A673 (cell line): ENCODE results near the gene TMEM60. TPM values are rescaled to one million over a fixed set of nuclear protein-coding genes. Genes with fewer than 3 reads are reported as not detected.

ENCODE experiments used
- Bru-seq: library from RNA; stranded (reverse); fragments of 400-500 nt; gene quantifications from one replicate; lab custom pipeline; 2021; lab: Mats Ljungman, UMichigan
- BruChase-seq, 2 experiments: library from RNA; stranded (reverse); fragments of 400-500 nt; gene quantifications; one replicate each; lab custom pipeline; 2021; lab: Mats Ljungman, UMichigan
- BruUV-seq: library from RNA; stranded (reverse); fragments of 400-500 nt; replicated peaks from 2 replicates; lab custom pipeline; 2021; lab: Mats Ljungman, UMichigan
- CTCF ChIA-PET: fragments of 300-600 bp; sonication (Branson Sonifier 250); formaldehyde crosslinking; loops from one replicate; lab custom pipeline; 2022; ENCODE audit warnings: antibody characterized with exemption; lab: Charles Lee
- POLR2A ChIA-PET: fragments of 300-600 bp; sonication (Branson Sonifier 250); formaldehyde crosslinking; loops from one replicate; lab custom pipeline; 2022; ENCODE audit warnings: antibody characterized with exemption; ENCODE audit not compliant: low non-redundant PET; lab: Charles Lee
- DNase-seq: peaks from one replicate; pipeline ENCODE4 v3.0.0-alpha.2; 2015; ENCODE audit warnings: low spot score
- H3K27ac ChIP-seq: fragments of 200-600 bp; sonication (generic); 2 replicates; pipeline ENCODE4 v1.5.1; 2016; ENCODE audit warnings: mixed run types, low read depth, mild to moderate bottlenecking, mixed read lengths, antibody characterized with exemption, low read length; ENCODE audit not compliant: poor library complexity, severe bottlenecking
- H3K27me3 ChIP-seq: fragments of 200-600 bp; sonication (generic); replicated peaks from 2 replicates; pipeline ENCODE4 v1.6.1; 2017; ENCODE audit warnings: mixed run types, low read depth, mild to moderate bottlenecking, mixed read lengths, antibody characterized with exemption, low read length; ENCODE audit not compliant: insufficient read depth, poor library complexity
- H3K36me3 ChIP-seq: fragments of 200-600 bp; sonication (generic); 2 replicates; pipeline ENCODE4 v1.6.1; 2016; ENCODE audit warnings: mixed run types, mild to moderate bottlenecking, mixed read lengths, antibody characterized with exemption, low read length; ENCODE audit not compliant: insufficient read depth, poor library complexity, severe bottlenecking
- H3K4me1 ChIP-seq: fragments of 200-600 bp; sonication (generic); 2 replicates; pipeline ENCODE4 v1.6.1; 2017; ENCODE audit warnings: mixed run types, mild to moderate bottlenecking, mixed read lengths, antibody characterized with exemption, low read length; ENCODE audit not compliant: insufficient read depth, poor library complexity, severe bottlenecking
- H3K4me3 ChIP-seq: fragments of 200-600 bp; sonication (generic); 2 replicates; pipeline ENCODE4 v1.5.1; 2016; ENCODE audit warnings: low read depth, mixed run types, mild to moderate bottlenecking, mixed read lengths, low read length; ENCODE audit not compliant: poor library complexity, severe bottlenecking
- H3K9me3 ChIP-seq: fragments of 200-600 bp; sonication (generic); 2 replicates; pipeline ENCODE4 v1.6.1; 2016; ENCODE audit warnings: mixed run types, low read depth, mild to moderate bottlenecking, mixed read lengths, antibody characterized with exemption, low read length; ENCODE audit not compliant: poor library complexity, severe bottlenecking
- CTCF ChIP-seq: fragments of 300-800, 200-600 bp; sonication (generic); conservative IDR thresholded peaks from 2 replicates; pipeline ENCODE4 v1.5.1; 2017; ENCODE audit warnings: low read depth, mild to moderate bottlenecking, antibody characterized with exemption, low read length, moderate library complexity, mixed read lengths
- EZH2 ChIP-seq: fragments of 200-600 bp; sonication (generic); IDR thresholded peaks from 2 replicates; pipeline ENCODE4 v1.6.1; 2017; ENCODE audit warnings: borderline replicate concordance, low read depth, mild to moderate bottlenecking, mixed read lengths, antibody characterized with exemption, low read length; ENCODE audit not compliant: poor library complexity, severe bottlenecking
- intact Hi-C: fragments of 100-400 bp; cut with micrococcal nuclease; formaldehyde crosslinking; loops from one replicate; pipeline ENCODE4 v1.10.0; 2022; ENCODE audit not compliant: unreplicated experiment
- long read RNA-seq: library from polyadenylated mRNA; stranded (forward); transcript quantifications from one replicate; pipeline ENCODE4 v2.0.0, GENCODE V29; 2022
- total RNA-seq: library from RNA; stranded (reverse); gene quantifications from 2 replicates; pipeline ENCODE4 v1.2.3, GENCODE V29; 2021

The TMEM60 gene, protein sequence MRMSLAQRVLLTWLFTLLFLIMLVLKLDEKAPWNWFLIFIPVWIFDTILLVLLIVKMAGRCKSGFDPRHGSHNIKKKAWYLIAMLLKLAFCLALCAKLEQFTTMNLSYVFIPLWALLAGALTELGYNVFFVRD
- total RNA-seq = 13.4 and 14.8 TPM in 2 replicates
- percentile 76 among the genes with signal in this experiment for Bru-seq, nascent RNA
- percentile 75 among the genes with signal in this experiment for BruChase-seq, experiment 1, labeled RNA remaining after a 2-hour chase
- percentile 56 among the genes with signal in this experiment for BruChase-seq, experiment 2, labeled RNA remaining after a 6-hour chase
- long read RNA-seq, transcript TMEM60-201 (2 exons, 1,023 nt) = major isoform, 16 of 16 reads
- long read RNA-seq, partial matches to known transcripts = 0 of 16 reads
- long read RNA-seq, other reads (novel, unspliced or antisense) = 0 of 16 reads

DNA sequence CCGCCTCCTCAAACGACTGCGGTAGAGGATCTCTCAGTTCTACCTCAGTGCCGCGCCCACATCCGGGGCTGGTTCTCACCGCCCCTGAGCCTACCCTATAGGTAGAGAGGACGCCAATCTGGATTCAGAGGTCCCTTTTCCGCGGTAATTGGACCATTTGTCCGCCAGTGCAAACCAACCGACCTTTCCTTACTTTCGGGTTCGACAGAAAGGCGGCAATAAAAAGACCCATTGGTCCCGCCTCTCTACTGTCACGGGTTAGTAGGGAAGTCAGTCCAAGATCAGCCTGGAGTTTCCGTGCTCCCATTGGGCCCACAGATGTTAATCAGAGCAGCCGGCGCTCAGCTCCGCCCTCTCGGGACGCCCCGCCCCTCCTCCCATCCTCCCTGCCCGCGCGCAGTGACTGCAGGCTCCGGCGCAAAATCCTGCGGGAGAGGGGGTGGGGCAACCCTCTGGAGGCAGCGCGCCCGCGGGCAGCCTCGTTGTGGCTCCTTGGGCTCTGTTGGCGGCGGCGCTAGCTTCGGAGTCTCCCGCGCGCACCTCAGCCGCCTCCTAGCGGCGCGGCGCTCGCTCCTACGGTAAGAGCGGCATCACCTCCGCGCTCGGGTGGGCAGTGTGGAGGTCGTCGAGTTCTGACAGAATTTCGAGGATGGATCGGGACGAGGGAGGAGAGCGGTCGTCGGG is at the start of gene TMEM60, which contains the start of gene PHTF2:
Gene TMEM60, minus strand, starts transcription at position 41 of the 684 bp plus-strand sequence. CDS start 4,061 bp downstream, outside the sequence.
Gene PHTF2, plus strand, starts transcription at position 380 of the 684 bp plus-strand sequence.
- CTCF ChIA-PET = interaction anchor here (1.5 kb wide), 1 partner anchor 147 kb away, joined by 4 read pairs; no protein-coding TSS in a partner anchor
- POLR2A ChIA-PET = no interaction called here

GRCh38 chr7:77846317-77847092 is 48.3 kb upstream of the TMEM60 start:
- Histone ChIP-seq H3K4me3 (no peak overlapping the region), H3K27me3 (no peaks in the 10 kb centered on the region), H3K4me1 (no peaks in the 10 kb centered on the region), H3K9me3 (no peaks in the 10 kb centered on the region), H3K36me3 (no peaks in the 10 kb centered on the region), H3K27ac (no peak overlapping the region)
- POLR2A ChIA-PET = no interaction called here
- no peak for TF ChIP-seq EZH2
- no peak for TF ChIP-seq CTCF
- CTCF ChIA-PET = no interaction called here
- intact Hi-C loops = no loop called here
- BruUV-seq = no TSS peak
- no peak for DNase-seq

More for the DNA sequence above, at the start of gene TMEM60, which contains the start of gene PHTF2:
- Histone ChIP-seq H3K27me3 (no peaks in the 10 kb centered on the region), H3K4me3 (peak within 1 kb of the TSS; percentile 63), H3K4me1 (peaks cover 13% of the 10 kb centered on the region), H3K36me3 (peaks cover 4% of the 10 kb centered on the region), H3K9me3 (no peaks in the 10 kb centered on the region), H3K27ac (peak within 1 kb of the TSS; percentile 90)
- BruUV-seq = no TSS peak
- peak; percentile 100 for DNase-seq
- intact Hi-C loops = loop anchor here (10.0 kb wide), 1 partner anchor 136 kb away; no protein-coding TSS in a partner anchor
- TF ChIP-seq CTCF (peak; percentile 69), EZH2 (no peak)

GRCh38 chr7:77843194-77843593 is 45.0 kb upstream of the TMEM60 start:
- no TSS peak for BruUV-seq
- CTCF ChIA-PET = no interaction called here

More at GRCh38 chr7:77843194-77843593, 45.0 kb upstream of the TMEM60 start:
- TF ChIP-seq EZH2 = no peak
- no peak for TF ChIP-seq CTCF
- no peak for DNase-seq
- no peaks in the 10 kb centered on the region for H3K9me3 ChIP-seq
- no peak overlapping the region for H3K27ac ChIP-seq
- H3K27me3 ChIP-seq = no peaks in the 10 kb centered on the region
- H3K4me3 ChIP-seq = no peak overlapping the region
- POLR2A ChIA-PET = no interaction called here
- H3K4me1 ChIP-seq = no peaks in the 10 kb centered on the region
- intact Hi-C loops = no loop called here
- no peaks in the 10 kb centered on the region for H3K36me3 ChIP-seq
